Hepatocyte (in vitro differentiated cells): ENCODE data around the gene RGS3. TPM values are rescaled to one million over a fixed set of nuclear protein-coding genes. Genes with fewer than 3 reads are reported as not detected.

Experiments
- DNase-seq: peaks from one replicate; pipeline ENCODE4 v3.0.0-alpha.2; 2016; ENCODE audit warnings: low spot score
- H2AFZ ChIP-seq: fragments of 200-600 bp; sonication (generic); 2 replicates; pipeline ENCODE4 v1.6.0; 2016; ENCODE audit warnings: antibody characterized with exemption, mild to moderate bottlenecking
- H3K27ac ChIP-seq: fragments of 200-600 bp; sonication (generic); 2 replicates; pipeline ENCODE4 v1.5.1; 2016; ENCODE audit warnings: mild to moderate bottlenecking
- H3K27me3 ChIP-seq: fragments of 200-600 bp; sonication (generic); 2 replicates; pipeline ENCODE4 v1.6.1; 2016
- H3K36me3 ChIP-seq: fragments of 200-600 bp; sonication (generic); replicated peaks from 2 replicates; pipeline ENCODE4 v1.5.1; 2016; ENCODE audit warnings: low read depth; ENCODE audit not compliant: insufficient read depth
- H3K4me1 ChIP-seq: fragments of 200-600 bp; sonication (generic); 2 replicates; pipeline ENCODE4 v1.5.1; 2016; ENCODE audit warnings: mild to moderate bottlenecking, moderate library complexity; ENCODE audit not compliant: insufficient read depth
- H3K4me2 ChIP-seq: fragments of 200-600 bp; sonication (generic); 2 replicates; pipeline ENCODE4 v1.6.0; 2016
- H3K4me3 ChIP-seq: fragments of 200-600 bp; sonication (generic); 2 replicates; pipeline ENCODE4 v1.5.1; 2016; ENCODE audit warnings: mild to moderate bottlenecking
- H3K79me2 ChIP-seq: fragments of 200-600 bp; sonication (generic); 2 replicates; pipeline ENCODE4 v1.6.0; 2017; ENCODE audit warnings: mild to moderate bottlenecking
- H3K9me2 ChIP-seq: fragments of 200-600 bp; sonication (generic); replicated peaks from 2 replicates; pipeline ENCODE4 v1.6.0; 2017; ENCODE audit warnings: mild to moderate bottlenecking; ENCODE audit not compliant: insufficient read depth
- H3K9me3 ChIP-seq: fragments of 200-600 bp; sonication (generic); 2 replicates; pipeline ENCODE4 v1.5.1; 2016; ENCODE audit warnings: low read depth, mild to moderate bottlenecking
- H4K20me1 ChIP-seq: fragments of 200-600 bp; sonication (generic); 2 replicates; pipeline ENCODE4 v1.6.0; 2016; ENCODE audit warnings: mild to moderate bottlenecking; ENCODE audit not compliant: insufficient read depth, poor library complexity, severe bottlenecking
- CTCF ChIP-seq: fragments of 200-600 bp; sonication (generic); IDR thresholded peaks from 2 replicates; pipeline ENCODE4 v1.5.1; 2016; ENCODE audit warnings: antibody characterized with exemption, mild to moderate bottlenecking; ENCODE audit not compliant: poor library complexity
- EZH2 ChIP-seq: fragments of 200-600 bp; sonication (generic); IDR thresholded peaks from 2 replicates; pipeline ENCODE4 v1.6.1; 2016; ENCODE audit warnings: antibody characterized with exemption, mild to moderate bottlenecking, borderline replicate concordance
- EZH2phosphoT487 ChIP-seq: fragments of 200-600 bp; sonication (generic); IDR thresholded peaks from one replicate; pipeline ENCODE4 v1.6.1; 2018; ENCODE audit warnings: antibody characterized with exemption, mild to moderate bottlenecking, low read depth, moderate library complexity; ENCODE audit not compliant: unreplicated experiment, severe bottlenecking
- WGBS: methylation state at CpG from one replicate; pipeline ENCODE4 v1.1.6; 2016; ENCODE audit warnings: low lambda C conversion rate; ENCODE audit errors: missing lambda C conversion rate; 5-methylcytosine and 5-hydroxymethylcytosine counted together
- polyA plus RNA-seq: library from polyadenylated mRNA; unstranded; fragments of >200 nt; fragmentation: Nextera tagmentation; extraction: Ambion mirVana; gene quantifications from 2 replicates; pipeline ENCODE4 v1.2.1, GENCODE V29; 2016
- total RNA-seq: library from RNA; depleted of rRNA; stranded (reverse); fragments of >200 nt; gene quantifications from 2 replicates; pipeline ENCODE4 v1.2.3, GENCODE V29; 2014

The RGS3 gene
- total and polyA plus RNA-seq, 2 experiments from 2014 or later, result 48.0 to 62.7 TPM

GRCh38 chr9:113604393-113604792, 140.9 kb downstream of the RGS3 start:
- H3K27me3 ChIP-seq, result no peaks in the 10 kb centered on the region
- no peak overlapping the region for H3K27ac ChIP-seq
- no peaks in the 10 kb centered on the region for H3K9me2 ChIP-seq
- H3K36me3 ChIP-seq, result no peaks in the 10 kb centered on the region
- no peak for TF ChIP-seq CTCF
- no peak for TF ChIP-seq EZH2phosphoT487
- TF ChIP-seq EZH2, result no peak
- H4K20me1 ChIP-seq, result no peaks in the 10 kb centered on the region
- H3K9me3 ChIP-seq, result no peaks in the 10 kb centered on the region
- H3K4me1 ChIP-seq, result peaks cover 29% of the 10 kb centered on the region
- H3K4me2 ChIP-seq, result no peak overlapping the region
- H2AFZ ChIP-seq, result no peak overlapping the region
- H3K4me3 ChIP-seq, result no peak overlapping the region
- no peaks in the 10 kb centered on the region for H3K79me2 ChIP-seq
- WGBS, result 94% methylated on average over 3 of the region's 3 CpGs
- DNase-seq, result no peak

GRCh38 chr9:113606510-113606909, 143.0 kb downstream of the RGS3 start:
- Histone ChIP-seq H4K20me1 (no peaks in the 10 kb centered on the region), H3K27me3 (no peaks in the 10 kb centered on the region), H3K4me1 (peaks cover 28% of the 10 kb centered on the region), H3K79me2 (no peaks in the 10 kb centered on the region), H3K27ac (no peak overlapping the region), H3K4me2 (no peak overlapping the region), H3K36me3 (no peaks in the 10 kb centered on the region), H3K9me3 (no peaks in the 10 kb centered on the region), H3K9me2 (no peaks in the 10 kb centered on the region), H3K4me3 (no peak overlapping the region), H2AFZ (no peak overlapping the region)
- no peak for DNase-seq
- TF ChIP-seq EZH2phosphoT487 (no peak), CTCF (no peak), EZH2 (no peak)
- WGBS, result 85% methylated on average over 6 of the region's 6 CpGs

- Histone ChIP-seq H3K27me3 (no peaks in the 10 kb centered on the region), H3K9me2 (no peaks in the 10 kb centered on the region), H4K20me1 (no peaks in the 10 kb centered on the region), H2AFZ (no peak overlapping the region), H3K79me2 (no peaks in the 10 kb centered on the region), H3K4me3 (no peak overlapping the region), H3K9me3 (no peaks in the 10 kb centered on the region), H3K4me1 (peaks cover 11% of the 10 kb centered on the region), H3K4me2 (no peak overlapping the region), H3K27ac (no peak overlapping the region), H3K36me3 (no peaks in the 10 kb centered on the region)
- 91% methylated on average over 9 of the region's 9 CpGs for WGBS
- no peak for DNase-seq
- TF ChIP-seq CTCF, result no peak
- TF ChIP-seq EZH2phosphoT487, result no peak
- no peak for TF ChIP-seq EZH2
Observed at GRCh38 chr9:113608082-113608685, 144.7 kb downstream of the RGS3 start.
